Activated naive CD8-positive, alpha-beta T cell (primary cell): ENCODE results near the gene PRDM16.

Experiments used
- H3K27ac Mint-ChIP-seq: one replicate; pipeline ENCODE4 v1.8.0; 2021; ENCODE audit warnings: mixed read lengths
- H3K27me3 Mint-ChIP-seq: one replicate; pipeline ENCODE4 v1.8.0; 2021; ENCODE audit warnings: mixed read lengths
- H3K36me3 Mint-ChIP-seq: one replicate; pipeline ENCODE4 v1.8.0; 2021; ENCODE audit warnings: mixed read lengths
- H3K4me1 Mint-ChIP-seq: one replicate; pipeline ENCODE4 v1.8.0; 2021; ENCODE audit warnings: low read depth, mixed read lengths
- H3K4me3 Mint-ChIP-seq: one replicate; pipeline ENCODE4 v1.8.0; 2021; ENCODE audit warnings: mild to moderate bottlenecking, mixed read lengths
- H3K9me3 Mint-ChIP-seq: one replicate; pipeline ENCODE4 v1.8.0; 2021; ENCODE audit warnings: low read depth, mixed read lengths

Gene PRDM16

DNA sequence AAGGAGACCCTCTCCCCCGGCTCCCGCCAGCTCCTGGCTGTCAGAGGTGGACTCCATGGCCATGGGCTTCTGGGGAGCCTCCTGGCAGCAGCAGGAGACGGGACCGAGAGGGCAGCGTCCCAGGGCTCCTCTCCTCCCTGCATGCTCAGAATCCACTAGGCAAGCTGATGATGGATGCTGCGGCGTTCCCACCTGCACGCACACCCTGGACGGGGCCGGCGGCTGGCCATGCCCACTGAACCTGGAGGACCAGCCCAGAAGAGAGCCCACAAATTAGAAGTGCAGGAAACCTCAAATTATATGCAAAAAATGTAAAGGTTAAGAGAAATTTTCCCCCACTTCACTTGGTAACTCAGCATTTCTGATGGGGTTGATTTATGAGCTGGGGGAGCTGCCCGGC, 308.2 kb downstream of the PRDM16 start:
- Mint-ChIP-seq H3K4me1 (peaks cover 16% of the 10 kb centered on the region), H3K27me3 (peaks cover 2% of the 10 kb centered on the region), H3K27ac (no peak overlapping the region), H3K9me3 (no peaks in the 10 kb centered on the region), H3K4me3 (no peak overlapping the region), H3K36me3 (no peaks in the 10 kb centered on the region)

DNA sequence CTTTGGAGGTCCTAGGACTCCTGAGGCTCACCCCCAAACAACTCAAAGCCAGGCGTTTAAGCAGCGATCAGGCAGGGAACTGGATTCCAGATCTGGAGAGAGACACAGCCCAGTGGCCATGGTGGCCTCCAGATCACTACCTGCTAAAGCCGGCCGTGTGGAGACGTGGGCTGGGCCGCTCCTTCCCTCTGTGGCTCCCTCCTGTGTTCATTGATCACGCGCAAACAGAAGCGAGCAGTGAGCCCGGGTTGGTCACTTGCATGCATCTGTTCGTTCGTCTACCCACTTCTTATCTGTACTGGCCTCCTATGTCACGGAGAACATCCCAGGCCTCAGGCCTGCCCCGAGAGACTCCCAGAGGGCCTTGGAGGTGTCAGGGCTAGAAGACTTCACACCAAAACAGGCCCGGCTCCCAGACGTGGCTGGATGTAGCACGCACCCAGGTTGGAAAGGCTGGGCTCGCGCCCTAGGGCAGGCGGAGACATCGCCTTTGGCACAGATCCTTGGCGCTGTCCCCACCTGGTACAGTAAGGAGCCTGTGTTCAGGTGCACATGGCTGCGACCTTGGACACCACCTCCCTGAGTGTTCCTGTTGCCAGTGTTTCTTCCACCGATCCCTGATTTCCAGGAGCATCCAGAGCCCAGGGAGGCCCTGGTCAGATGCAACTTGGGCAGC, 308.7 kb downstream of the PRDM16 start:
- no peaks in the 10 kb centered on the region for H3K9me3 Mint-ChIP-seq
- H3K4me3 Mint-ChIP-seq: no peak overlapping the region
- peaks cover 2% of the 10 kb centered on the region for H3K27me3 Mint-ChIP-seq
- no peak overlapping the region for H3K27ac Mint-ChIP-seq
- H3K36me3 Mint-ChIP-seq: no peaks in the 10 kb centered on the region
- peaks cover 10% of the 10 kb centered on the region for H3K4me1 Mint-ChIP-seq

DNA sequence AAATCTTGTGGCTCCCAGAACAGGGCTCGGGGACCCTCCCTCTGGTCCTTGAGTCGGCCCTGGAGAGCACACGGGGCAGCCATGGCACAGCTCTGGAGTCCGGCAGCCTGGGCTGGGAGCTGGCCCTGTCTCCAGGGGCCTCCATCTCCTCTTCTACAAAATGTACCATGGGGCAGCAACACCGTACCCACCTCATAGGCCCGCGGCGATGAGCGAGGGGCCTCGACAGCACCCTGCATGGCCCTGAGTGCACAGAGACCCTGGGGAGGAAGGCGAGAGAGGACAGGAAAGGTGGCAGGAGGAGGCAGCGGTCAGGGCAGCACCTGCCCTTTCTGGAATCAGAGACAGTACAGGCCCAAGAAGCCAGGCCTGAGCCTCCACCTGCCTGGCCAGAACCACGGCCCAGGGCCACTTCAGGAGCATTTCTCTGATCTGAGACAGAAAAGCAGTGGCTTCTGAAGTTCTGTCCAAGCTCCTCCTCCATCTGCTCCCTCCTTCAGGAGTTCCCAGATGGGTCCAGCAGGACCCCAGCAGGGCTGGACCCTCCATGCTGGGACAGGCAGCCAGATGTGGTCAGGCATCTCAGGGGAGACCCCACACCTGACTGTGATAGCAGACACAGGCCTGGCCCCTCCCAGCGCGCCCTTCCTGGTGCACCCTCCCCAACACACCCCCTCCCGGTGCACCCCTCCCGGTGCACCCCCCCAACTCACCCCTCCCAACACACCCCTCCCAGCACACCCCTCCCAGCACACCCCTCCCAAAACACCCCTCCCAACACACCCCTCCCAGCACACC, 309.6 kb downstream of the PRDM16 start:
- Mint-ChIP-seq H3K9me3 (no peaks in the 10 kb centered on the region), H3K27ac (no peak overlapping the region), H3K36me3 (no peaks in the 10 kb centered on the region), H3K27me3 (peaks cover 2% of the 10 kb centered on the region), H3K4me1 (peaks cover 3% of the 10 kb centered on the region), H3K4me3 (no peak overlapping the region)

DNA sequence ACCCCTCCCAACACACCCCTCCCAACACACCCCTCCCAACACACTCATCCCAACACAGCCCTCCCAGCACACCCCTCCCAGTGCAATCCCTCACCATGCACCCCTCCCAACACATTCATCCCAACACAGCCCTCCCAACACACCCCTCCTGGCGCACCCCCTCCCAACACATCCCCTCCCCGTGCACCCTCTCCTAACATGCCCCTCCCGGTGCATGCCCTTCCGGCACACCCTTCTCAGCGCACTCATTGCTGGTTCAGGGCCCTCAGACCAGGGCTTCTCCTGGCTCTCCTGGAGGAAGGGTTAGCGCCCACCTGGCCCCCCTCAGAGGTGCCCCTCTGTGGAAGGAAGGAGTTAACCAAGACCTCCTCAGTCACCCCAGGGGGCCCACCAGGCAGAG, 310.9 kb downstream of the PRDM16 start:
- H3K9me3 Mint-ChIP-seq: no peaks in the 10 kb centered on the region

DNA sequence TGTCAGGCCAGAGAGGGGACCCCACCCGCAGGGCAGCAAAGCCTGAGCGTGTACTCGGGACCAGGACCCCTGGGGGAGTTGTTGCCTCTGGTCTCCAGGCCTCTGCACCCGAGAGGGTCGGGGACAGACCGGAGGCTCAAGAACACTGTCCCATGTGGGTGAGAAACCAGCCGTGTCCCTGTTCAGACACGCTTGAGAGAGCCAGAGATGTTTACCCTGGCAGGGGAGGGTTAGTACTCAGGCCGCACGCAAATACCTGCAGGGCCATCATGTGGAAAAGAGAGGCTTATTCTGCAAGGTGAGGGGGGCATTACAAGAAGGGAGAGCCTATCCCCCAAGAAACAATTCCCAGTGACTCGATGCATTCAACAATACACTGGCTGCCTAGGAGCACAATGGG, 311.5 kb downstream of the PRDM16 start:
- Mint-ChIP-seq H3K4me3 (no peak overlapping the region), H3K4me1 (no peaks in the 10 kb centered on the region), H3K36me3 (no peaks in the 10 kb centered on the region), H3K9me3 (no peaks in the 10 kb centered on the region), H3K27me3 (peaks cover 2% of the 10 kb centered on the region), H3K27ac (no peak overlapping the region)

More for the DNA sequence above, 310.9 kb downstream of the PRDM16 start:
- Mint-ChIP-seq H3K27me3 (peaks cover 2% of the 10 kb centered on the region), H3K27ac (no peak overlapping the region), H3K4me1 (no peaks in the 10 kb centered on the region), H3K36me3 (no peaks in the 10 kb centered on the region), H3K4me3 (no peak overlapping the region)

DNA sequence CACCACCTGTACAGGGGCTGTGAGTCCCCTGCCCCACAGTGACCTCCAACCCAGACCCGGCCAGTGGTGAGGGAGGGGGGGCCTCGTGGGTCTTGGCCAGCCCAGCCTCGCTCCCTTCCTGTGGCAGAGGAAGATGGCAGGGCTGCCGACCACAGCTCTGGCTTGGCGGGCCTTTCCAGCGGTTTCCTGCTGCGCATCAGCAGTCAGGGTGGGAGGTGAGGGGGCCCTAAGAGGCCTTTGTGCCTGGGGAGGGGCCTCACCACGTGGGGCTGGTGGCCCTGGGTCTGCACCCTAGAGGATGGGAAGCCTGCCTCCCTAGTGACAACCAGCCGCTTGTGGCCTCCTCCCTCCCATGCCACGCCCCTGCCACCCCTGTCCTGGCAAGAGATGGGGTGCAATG, 312.9 kb downstream of the PRDM16 start:
- H3K36me3 Mint-ChIP-seq: no peaks in the 10 kb centered on the region
- peaks cover 2% of the 10 kb centered on the region for H3K27me3 Mint-ChIP-seq
- H3K4me3 Mint-ChIP-seq: no peak overlapping the region
- no peaks in the 10 kb centered on the region for H3K9me3 Mint-ChIP-seq
- H3K4me1 Mint-ChIP-seq: no peaks in the 10 kb centered on the region
- no peak overlapping the region for H3K27ac Mint-ChIP-seq

DNA sequence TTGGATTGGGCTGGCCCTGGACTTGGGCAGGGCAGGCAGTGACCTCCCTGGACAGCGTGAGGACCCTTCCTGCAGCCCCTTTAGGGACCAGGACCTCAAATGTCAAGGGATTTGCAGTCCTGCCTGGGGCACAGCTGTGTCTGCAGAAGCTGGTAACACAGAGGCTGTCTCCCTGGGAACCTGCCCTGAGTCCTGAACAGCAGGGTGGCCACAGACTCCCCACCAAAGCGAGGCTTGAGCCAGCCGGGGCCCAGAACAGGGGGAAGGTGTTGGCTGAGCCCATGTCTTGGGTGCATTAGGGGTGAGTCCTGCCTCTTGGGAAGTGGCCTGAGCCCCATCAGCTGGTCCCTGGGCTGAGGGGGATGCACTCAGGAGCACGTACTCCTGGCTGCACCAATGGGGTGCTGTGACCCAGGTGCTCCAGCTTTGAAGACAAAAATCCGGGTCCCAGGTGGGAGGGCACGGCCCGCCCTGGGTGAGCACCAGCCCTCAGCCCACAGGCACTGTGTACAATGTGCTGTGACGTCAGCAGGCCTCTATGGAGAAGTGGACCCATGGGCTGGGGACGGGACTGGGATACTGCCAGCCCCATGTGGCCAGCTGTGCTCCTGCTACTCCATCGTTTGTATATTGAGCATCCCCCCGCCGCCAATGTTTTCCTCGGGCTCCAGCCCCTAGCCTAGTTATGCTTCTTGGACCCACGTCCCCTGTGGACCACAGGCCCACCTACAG, 313.5 kb downstream of the PRDM16 start:
- no peaks in the 10 kb centered on the region for H3K36me3 Mint-ChIP-seq
- peaks cover 2% of the 10 kb centered on the region for H3K27me3 Mint-ChIP-seq
- no peaks in the 10 kb centered on the region for H3K9me3 Mint-ChIP-seq
- H3K27ac Mint-ChIP-seq: no peak overlapping the region
- no peak overlapping the region for H3K4me3 Mint-ChIP-seq
- H3K4me1 Mint-ChIP-seq: no peaks in the 10 kb centered on the region

DNA sequence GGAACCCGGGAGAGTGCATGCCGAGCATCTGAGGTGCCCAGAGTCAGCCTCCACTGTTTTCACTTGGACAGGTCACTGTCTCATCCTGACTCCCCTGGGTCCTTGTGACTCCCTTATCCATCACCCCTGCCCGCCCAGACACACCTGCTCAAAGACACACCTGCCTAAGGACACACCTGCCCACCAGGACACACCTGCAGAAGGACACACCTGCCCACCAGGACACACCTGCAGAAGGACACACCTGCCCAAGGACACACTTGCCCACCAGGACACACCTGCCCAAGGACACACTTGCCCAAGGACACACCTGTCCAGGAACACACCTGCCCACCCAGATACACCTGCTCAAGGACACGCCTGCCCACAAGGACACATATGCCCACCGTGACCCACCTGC, 314.7 kb downstream of the PRDM16 start:
- Mint-ChIP-seq H3K9me3 (no peaks in the 10 kb centered on the region), H3K27me3 (peaks cover 2% of the 10 kb centered on the region), H3K36me3 (no peaks in the 10 kb centered on the region), H3K4me3 (no peak overlapping the region), H3K4me1 (no peaks in the 10 kb centered on the region), H3K27ac (no peak overlapping the region)

DNA sequence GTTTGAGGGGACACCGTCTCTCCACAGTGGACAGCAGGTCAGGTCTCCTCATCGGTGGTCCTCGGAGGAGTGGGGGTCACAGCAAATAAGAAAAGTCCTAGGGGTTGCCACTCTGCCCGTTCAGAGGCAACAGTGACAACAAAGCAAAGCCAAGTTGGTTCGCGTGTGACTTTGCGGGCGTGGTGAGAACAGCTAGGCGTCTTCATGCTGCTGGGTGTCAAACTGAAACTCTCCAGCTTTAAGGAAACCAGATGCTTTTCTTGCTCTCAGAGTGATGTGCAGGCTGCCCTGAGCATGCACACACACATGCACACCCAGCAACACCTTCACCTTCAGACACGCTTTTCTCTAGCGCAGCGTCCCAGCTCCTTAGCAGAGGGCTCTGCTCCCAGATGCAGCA, 315.4 kb downstream of the PRDM16 start:
- no peaks in the 10 kb centered on the region for H3K4me1 Mint-ChIP-seq
- H3K27me3 Mint-ChIP-seq: peaks cover 2% of the 10 kb centered on the region
- H3K27ac Mint-ChIP-seq: no peak overlapping the region
- no peak overlapping the region for H3K4me3 Mint-ChIP-seq
- H3K36me3 Mint-ChIP-seq: no peaks in the 10 kb centered on the region
- no peaks in the 10 kb centered on the region for H3K9me3 Mint-ChIP-seq

DNA sequence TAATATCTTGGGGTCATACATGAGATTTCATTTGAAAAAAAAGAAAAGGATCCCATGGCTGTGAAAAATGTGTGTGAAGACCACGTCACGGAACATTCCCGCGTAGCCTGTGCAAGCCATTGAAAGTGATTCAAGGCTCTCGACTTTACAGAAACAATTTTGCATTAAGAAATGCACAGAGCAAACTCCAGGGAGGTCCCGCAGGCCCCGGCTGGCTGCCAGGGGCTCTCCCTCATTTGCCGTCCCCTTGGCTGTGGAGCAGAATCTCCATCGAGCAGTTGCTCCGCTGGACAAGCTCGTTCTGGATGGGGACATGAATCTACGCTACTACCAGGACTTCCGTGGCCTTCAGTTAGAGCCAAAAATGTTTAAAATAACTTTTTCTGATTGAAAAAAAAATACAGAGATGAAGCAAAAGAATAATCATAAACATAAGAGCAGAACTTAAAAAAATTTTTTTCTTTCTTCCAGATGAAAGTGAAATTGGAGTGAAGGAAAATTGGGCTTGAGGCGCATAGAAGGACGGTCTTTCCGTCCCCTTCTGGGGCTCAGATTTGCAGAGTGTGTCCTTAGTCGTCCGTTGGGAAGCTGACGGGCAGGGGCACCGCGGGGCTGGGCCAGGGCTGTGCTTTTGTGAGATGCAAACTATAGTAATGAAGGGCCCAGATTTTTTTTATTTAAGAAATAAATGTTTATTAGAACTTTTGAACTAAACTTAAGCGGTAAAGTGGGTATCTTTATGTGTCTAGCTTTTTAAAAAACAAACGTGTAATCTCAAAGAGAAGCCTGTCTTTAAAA, 317.4 kb downstream of the PRDM16 start:
- Mint-ChIP-seq H3K4me1 (no peaks in the 10 kb centered on the region), H3K4me3 (no peak overlapping the region), H3K36me3 (no peaks in the 10 kb centered on the region), H3K27ac (no peak overlapping the region), H3K27me3 (peaks cover 2% of the 10 kb centered on the region), H3K9me3 (no peaks in the 10 kb centered on the region)

DNA sequence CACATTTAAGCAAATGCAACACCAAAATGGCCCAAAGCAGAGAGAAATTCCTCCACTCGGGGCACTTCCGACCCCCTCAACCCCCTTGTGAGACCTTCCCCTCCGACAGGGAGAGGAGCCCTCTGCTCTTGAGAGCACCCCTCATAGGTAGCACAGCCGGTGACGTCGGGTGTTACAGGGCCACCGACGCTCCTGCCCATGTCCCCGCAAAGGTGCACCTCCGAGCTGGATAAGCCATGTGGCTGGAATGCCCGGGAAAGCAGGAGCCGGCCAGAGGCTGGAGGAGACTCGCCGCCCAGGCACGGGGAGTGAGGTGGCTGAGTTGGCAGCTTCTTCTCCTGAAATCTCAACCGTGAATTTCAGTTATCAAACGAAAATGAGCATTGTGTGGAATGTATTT, 318.4 kb downstream of the PRDM16 start:
- no peaks in the 10 kb centered on the region for H3K9me3 Mint-ChIP-seq
- no peaks in the 10 kb centered on the region for H3K4me1 Mint-ChIP-seq
- H3K27me3 Mint-ChIP-seq: peaks cover 6% of the 10 kb centered on the region
- H3K4me3 Mint-ChIP-seq: no peak overlapping the region
- no peak overlapping the region for H3K27ac Mint-ChIP-seq
- H3K36me3 Mint-ChIP-seq: no peaks in the 10 kb centered on the region

DNA sequence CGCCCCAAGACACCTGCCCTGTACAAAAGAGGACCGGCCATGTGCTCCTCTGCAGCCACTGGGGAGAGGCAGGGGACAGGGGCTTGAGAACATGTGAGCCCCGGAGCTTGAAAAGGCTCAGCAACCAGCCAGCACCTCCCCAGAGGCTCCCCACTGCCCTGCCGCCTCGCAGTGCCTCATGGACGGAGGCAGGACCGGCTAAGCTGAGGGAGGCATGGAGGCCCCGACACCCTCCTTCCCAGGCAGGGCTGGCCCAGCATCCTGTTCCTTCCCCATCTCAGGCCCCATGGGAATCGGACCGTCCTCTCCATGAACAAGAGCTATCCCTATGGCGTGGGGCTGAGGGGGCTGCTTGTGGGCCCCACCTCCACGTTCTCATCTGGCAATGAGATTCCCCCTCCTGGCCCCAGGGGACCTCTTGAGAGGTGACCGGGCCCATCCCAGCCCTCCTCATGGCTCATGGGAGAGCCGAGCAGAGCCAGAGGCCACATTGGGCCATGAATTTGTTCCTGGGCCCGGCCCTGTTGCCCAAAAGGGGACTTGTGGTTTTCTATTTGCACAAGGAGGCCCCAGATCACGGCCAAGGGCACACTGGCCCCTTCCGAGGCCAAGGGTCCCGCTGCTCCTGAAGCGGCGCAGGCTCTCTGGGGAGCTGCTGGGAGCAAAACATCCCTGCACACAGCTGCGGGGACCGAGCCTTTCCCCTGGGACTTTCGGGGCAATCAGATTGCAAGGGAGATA, 320.3 kb downstream of the PRDM16 start:
- H3K27ac Mint-ChIP-seq: no peak overlapping the region
- H3K4me3 Mint-ChIP-seq: no peak overlapping the region
- no peaks in the 10 kb centered on the region for H3K4me1 Mint-ChIP-seq
- no peaks in the 10 kb centered on the region for H3K9me3 Mint-ChIP-seq
- H3K27me3 Mint-ChIP-seq: peaks cover 10% of the 10 kb centered on the region
- no peaks in the 10 kb centered on the region for H3K36me3 Mint-ChIP-seq

DNA sequence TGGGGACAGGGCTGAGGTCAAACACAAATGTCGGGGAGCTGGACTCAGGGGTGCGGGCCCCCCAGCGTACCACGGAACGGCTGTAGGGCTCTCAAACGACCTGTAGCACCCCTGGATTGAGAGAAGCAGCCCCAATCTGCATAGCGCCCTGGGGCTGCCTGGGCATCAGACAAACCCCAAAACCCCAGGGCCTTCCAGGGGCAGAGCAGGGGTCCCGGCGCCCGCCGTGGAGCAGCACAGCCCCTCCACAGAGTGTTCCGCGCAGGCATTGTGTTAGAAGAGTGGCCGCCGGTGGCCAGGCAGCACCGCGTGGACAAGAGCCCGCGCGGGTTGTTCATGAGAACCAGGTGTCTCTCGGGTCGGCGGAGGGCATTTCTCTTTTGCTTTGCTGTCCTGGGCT, 321.3 kb downstream of the PRDM16 start:
- no peaks in the 10 kb centered on the region for H3K4me1 Mint-ChIP-seq
- peaks cover 14% of the 10 kb centered on the region for H3K27me3 Mint-ChIP-seq
- H3K36me3 Mint-ChIP-seq: no peaks in the 10 kb centered on the region
- no peaks in the 10 kb centered on the region for H3K9me3 Mint-ChIP-seq
- H3K4me3 Mint-ChIP-seq: no peak overlapping the region
- no peak overlapping the region for H3K27ac Mint-ChIP-seq

DNA sequence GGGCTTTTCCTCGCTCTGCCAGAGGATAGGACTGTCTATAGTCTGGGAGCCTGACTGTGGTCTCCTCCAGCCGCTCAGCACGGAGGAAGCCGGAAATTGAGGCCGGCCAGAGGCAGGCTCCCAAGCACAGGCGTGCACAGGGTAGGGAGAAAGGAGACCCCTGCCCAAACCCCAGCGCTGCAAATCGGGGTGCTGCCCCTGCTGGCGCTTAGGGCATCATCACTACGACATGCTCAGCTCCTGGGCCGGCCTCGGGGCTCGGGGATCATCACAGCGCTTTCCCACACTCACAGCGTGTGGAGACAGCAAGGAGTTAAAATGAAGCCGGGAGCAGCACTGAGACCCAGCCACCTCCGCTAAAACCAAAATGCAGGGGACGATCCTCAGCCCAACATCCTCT, 322.7 kb downstream of the PRDM16 start:
- Mint-ChIP-seq H3K4me3 (no peak overlapping the region), H3K27me3 (peaks cover 16% of the 10 kb centered on the region), H3K4me1 (no peaks in the 10 kb centered on the region), H3K27ac (no peak overlapping the region), H3K36me3 (no peaks in the 10 kb centered on the region), H3K9me3 (no peaks in the 10 kb centered on the region)
